Measurements from ENCODE around the gene KRTAP4-16.
"Not testable (repeated sequence)": the region's sequence is repeated elsewhere in the genome, so short reads cannot be mapped to it uniquely, and the experiment has no call there.

KRTAP4-16 gene

DNA sequence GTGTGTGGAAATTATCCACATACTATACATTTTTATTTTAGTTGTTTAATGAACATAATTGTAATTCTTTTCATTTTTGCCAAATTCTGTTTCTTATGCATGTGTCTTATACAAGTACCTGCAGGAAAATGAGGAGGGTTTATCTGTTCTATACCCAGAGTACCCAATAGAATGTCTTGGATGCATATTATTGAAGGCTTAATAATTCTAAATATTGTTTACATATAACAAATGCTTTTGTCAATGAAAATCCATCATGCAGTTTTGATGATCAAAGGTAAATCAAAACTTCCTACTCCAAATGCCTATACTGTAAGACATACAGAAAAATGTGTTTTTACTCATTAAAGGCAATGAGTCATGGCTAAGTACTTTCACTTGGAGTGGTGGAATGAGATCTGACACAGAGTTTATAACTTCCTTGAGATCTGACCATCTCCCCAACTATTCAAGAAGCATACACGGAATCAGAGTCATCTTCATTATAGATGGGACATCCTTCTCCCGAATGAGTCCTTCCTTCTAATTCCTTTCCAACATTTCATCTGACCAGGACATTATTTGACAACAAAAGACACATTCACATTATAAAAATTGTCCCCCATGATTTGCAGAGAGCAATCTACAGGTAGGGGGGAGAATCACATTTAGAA is 2.5 kb upstream of the KRTAP4-16 start:
- not testable (repeated sequence) for H3K36me3 Mint-ChIP-seq (ENCODE audit: low read depth); H3K4me1 Mint-ChIP-seq; H3K9me3 Mint-ChIP-seq; ATAC-seq; H3K27me3 Mint-ChIP-seq; H3K27ac Mint-ChIP-seq; H3K4me3 Mint-ChIP-seq; DNase-seq

GRCh38 chr17:41103896-41104295 is 1.9 kb upstream of the KRTAP4-16 start:
- Mint-ChIP-seq H3K9me3 (peaks cover 3% of the 10 kb centered on the region), H3K4me3 (no peak overlapping the region), H3K36me3 (ENCODE audit: low read depth) (no peaks in the 10 kb centered on the region), H3K4me1 (peaks cover 8% of the 10 kb centered on the region), H3K27me3 (no peaks in the 10 kb centered on the region), H3K27ac (no peak overlapping the region)
- no peak for ATAC-seq
- no peak for DNase-seq

GRCh38 chr17:41099682-41100480 is 2.1 kb downstream of the KRTAP4-16 start:
- not testable (repeated sequence) for H3K27me3 Mint-ChIP-seq, ATAC-seq, H3K4me3 Mint-ChIP-seq

DNA sequence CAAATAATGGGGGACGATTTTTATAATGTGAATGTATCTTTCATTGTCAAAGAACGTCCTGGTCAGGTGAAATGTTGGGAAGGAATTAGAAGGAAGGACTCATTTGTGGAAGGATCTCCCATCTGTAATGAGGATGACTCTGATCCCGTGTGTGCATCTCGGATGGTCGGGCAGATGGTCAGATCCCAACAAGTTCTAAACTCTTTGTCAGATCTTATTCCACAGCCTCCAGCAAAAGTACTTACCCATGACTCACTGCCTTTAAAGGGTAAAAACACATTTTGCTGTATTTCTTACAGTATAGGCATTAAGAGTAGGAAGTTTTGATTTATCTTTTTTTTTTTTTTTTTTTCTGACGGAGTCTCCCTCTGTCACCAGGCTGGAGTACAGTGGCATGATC is 3.5 kb downstream of the KRTAP4-16 start:
- no peak overlapping the region for H3K4me3 Mint-ChIP-seq
- DNase-seq = no peak
- no peak for ATAC-seq
- no peaks in the 10 kb centered on the region for H3K36me3 Mint-ChIP-seq (ENCODE audit: low read depth)
- peaks cover 2% of the 10 kb centered on the region for H3K4me1 Mint-ChIP-seq
- no peak overlapping the region for H3K27ac Mint-ChIP-seq
- peaks cover 5% of the 10 kb centered on the region for H3K27me3 Mint-ChIP-seq
- no peaks in the 10 kb centered on the region for H3K9me3 Mint-ChIP-seq

More at GRCh38 chr17:41099682-41100480, 2.1 kb downstream of the KRTAP4-16 start:
- H3K4me1 Mint-ChIP-seq; DNase-seq; H3K36me3 Mint-ChIP-seq (ENCODE audit: low read depth); H3K9me3 Mint-ChIP-seq; H3K27ac Mint-ChIP-seq: not testable (repeated sequence)

DNA sequence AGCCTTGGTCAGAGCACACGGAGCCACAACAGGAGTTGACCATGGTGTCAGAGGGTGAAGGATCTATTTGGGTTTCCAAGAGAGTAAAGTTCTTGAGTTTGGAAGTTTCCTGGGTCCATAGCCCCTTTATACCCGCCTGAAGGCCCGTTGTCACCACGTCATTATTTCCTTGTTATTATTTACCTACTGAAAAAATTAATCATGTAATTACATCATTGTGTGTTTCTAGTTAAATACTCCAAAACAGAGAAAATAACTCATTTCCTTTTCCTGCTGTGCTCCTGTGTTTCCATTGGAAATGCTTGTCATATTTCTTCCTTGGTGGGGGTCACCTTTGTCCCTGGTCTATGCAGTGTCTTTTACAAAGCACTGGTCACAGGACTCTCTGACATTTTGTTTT is 4.0 kb downstream of the KRTAP4-16 start, which contains the start of gene KRTAP4-8:
TSS of gene KRTAP4-8 (minus strand) at position 101 of the 400 bp plus-strand sequence. CDS start at position 43, 58 bp downstream.
- Mint-ChIP-seq H3K27me3 (peaks cover 5% of the 10 kb centered on the region), H3K4me3 (no peak within 1 kb of the TSS), H3K36me3 (ENCODE audit: low read depth) (no peaks in the 10 kb centered on the region), H3K4me1 (peaks cover 2% of the 10 kb centered on the region), H3K9me3 (no peaks in the 10 kb centered on the region), H3K27ac (no peak within 1 kb of the TSS)
- no peak for DNase-seq
- no peak for ATAC-seq

DNA sequence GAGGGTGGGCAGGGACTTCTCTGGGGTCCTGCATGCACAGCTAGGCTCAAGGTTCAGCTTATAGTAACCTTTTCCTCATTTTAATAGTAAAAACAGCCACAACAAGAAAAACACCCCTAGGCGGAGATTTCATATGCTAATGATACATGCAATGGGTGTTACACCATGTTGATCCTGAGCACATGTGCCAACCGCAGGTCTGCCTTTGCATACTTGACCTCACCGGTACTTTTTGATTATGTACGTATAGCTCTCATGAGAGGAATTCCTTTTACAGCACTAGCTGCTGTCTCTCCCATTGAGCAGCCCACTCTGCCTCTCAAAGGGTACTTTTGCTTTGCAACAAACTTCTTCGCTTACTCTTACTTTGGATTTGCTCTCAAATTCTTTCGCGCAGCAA is 6.0 kb downstream of the KRTAP4-16 start:
- Mint-ChIP-seq H3K4me3 (no peak overlapping the region), H3K36me3 (ENCODE audit: low read depth) (no peaks in the 10 kb centered on the region), H3K27me3 (peaks cover 5% of the 10 kb centered on the region), H3K4me1 (peaks cover 2% of the 10 kb centered on the region), H3K27ac (no peak overlapping the region), H3K9me3 (no peaks in the 10 kb centered on the region)
- no peak for DNase-seq
- no peak for ATAC-seq

DNA sequence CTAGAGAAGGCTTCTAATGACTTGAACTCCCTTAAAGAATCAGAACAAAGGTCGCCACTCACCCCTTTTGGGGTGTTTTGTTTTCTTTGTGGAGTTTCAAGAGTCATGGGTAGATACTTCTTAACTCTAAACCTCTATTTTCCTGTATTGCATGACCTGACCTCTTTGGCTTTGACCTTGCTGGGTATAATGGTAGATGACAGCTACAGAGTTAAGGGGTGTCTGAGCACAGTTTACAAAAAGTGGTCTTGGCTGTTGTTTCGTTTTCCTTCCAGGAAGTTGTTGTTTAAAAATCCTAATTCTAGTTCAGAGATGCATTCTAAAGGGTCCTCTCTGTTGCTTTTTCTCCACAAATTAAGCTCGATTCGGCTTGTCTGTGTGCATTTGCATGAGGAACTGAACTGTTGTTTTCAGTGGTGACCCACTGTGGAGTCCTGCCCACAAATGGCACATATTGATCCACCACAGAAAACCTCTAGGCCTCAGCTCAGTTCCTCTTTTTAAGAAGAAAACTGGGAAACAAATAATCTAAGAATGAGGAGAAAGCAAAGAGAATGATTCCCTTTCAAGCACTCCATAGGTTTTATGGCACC is 13.2 kb downstream of the KRTAP4-16 start:
- not testable (repeated sequence) for DNase-seq; H3K36me3 Mint-ChIP-seq (ENCODE audit: low read depth); H3K27me3 Mint-ChIP-seq

DNA sequence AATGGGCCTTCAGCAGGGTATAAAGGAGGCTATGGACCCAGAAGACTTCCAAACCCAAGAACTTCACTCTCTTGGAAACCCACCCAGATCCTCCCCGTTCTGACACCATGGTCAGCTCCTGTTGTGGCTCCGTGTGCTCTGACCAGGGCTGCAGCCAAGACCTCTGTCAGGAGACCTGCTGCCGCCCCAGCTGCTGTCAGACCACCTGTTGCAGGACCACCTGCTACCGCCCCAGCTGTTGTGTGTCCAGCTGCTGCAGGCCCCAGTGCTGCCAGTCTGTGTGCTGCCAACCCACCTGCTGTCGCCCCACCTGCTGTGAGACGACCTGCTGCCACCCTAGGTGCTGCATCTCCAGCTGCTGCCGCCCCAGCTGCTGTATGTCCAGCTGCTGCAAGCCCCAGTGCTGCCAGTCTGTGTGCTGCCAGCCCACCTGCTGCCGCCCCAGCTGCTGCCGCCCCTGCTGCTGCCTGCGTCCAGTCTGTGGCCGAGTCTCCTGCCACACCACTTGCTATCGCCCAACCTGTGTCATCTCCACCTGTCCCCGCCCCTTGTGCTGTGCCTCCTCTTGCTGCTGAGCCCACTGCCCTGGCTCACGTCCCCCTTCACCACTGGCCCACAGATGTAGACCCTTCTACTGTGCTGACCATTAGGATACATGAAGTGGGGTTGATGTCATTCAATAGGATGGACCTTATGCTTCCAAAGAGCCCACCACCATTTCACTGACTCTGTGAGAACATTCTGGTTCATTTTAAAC is 17.7 kb downstream of the KRTAP4-16 start, which contains the start of gene KRTAP4-7:
TSS of gene KRTAP4-7 (plus strand) at position 51 of the 757 bp plus-strand sequence. CDS start at position 108, 57 bp downstream.
- H3K27ac Mint-ChIP-seq; H3K27me3 Mint-ChIP-seq; ATAC-seq; H3K4me1 Mint-ChIP-seq; H3K9me3 Mint-ChIP-seq; H3K4me3 Mint-ChIP-seq; H3K36me3 Mint-ChIP-seq (ENCODE audit: low read depth); DNase-seq: not testable (repeated sequence)

More for the DNA sequence above, 13.2 kb downstream of the KRTAP4-16 start:
- not testable (repeated sequence) for H3K9me3 Mint-ChIP-seq, H3K4me1 Mint-ChIP-seq, ATAC-seq, H3K27ac Mint-ChIP-seq, H3K4me3 Mint-ChIP-seq

GRCh38 chr17:41083427-41083826 is 18.6 kb downstream of the KRTAP4-16 start:
- H3K36me3 Mint-ChIP-seq (ENCODE audit: low read depth); H3K9me3 Mint-ChIP-seq; H3K27ac Mint-ChIP-seq; H3K4me3 Mint-ChIP-seq; ATAC-seq; H3K4me1 Mint-ChIP-seq; H3K27me3 Mint-ChIP-seq; DNase-seq: not testable (repeated sequence)

DNA sequence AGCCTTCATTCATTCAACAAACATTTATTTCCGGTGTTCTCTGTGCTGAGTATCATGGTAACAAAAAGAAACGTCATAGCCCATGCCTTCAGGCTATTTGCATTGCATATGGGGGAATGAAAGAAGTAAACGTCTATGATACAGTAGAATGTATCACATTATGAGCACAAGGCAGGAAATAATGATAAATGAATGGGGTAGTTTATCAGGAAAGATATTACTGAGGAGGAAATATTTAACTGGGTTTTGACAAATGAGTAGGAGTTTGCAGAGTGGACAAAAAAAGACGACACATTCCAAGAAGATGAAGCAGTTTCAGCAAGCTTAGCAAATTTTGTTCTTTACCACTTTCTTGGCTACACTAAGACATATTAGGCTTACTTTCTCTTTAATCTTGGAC is 19.4 kb downstream of the KRTAP4-16 start:
- no peaks in the 10 kb centered on the region for H3K9me3 Mint-ChIP-seq
- no peak overlapping the region for H3K27ac Mint-ChIP-seq
- ATAC-seq = no peak
- no peak overlapping the region for H3K4me3 Mint-ChIP-seq
- no peak for DNase-seq
- peaks cover 2% of the 10 kb centered on the region for H3K27me3 Mint-ChIP-seq
- H3K36me3 Mint-ChIP-seq (ENCODE audit: low read depth) = no peaks in the 10 kb centered on the region
- H3K4me1 Mint-ChIP-seq = no peaks in the 10 kb centered on the region

DNA sequence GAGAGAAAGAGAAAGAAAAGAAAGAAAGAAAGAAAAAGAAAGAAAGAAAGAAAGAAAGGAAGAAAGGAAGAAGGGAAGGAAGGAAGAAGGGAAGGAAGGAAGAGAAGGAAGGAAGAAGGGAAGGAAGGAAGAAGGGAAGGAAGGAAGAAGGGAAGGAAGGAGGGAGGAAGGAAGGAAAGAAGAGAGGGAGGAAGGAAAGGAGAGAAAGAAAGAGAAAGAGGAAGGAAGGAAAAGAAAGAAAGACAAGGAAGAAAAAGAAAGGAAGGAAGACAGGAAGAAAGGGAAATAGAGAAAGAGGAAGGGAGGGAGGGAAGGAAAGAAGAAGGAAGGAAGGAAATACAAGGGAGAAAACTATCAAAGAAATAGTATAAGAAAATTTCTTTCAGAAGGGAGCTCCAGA is 25.2 kb downstream of the KRTAP4-16 start:
- Mint-ChIP-seq H3K27ac (no peak overlapping the region), H3K9me3 (no peaks in the 10 kb centered on the region), H3K4me1 (no peaks in the 10 kb centered on the region), H3K36me3 (ENCODE audit: low read depth) (no peaks in the 10 kb centered on the region), H3K4me3 (no peak overlapping the region), H3K27me3 (peaks cover 23% of the 10 kb centered on the region)
- DNase-seq = no peak
- no peak for ATAC-seq

- peaks cover 23% of the 10 kb centered on the region for H3K27me3 Mint-ChIP-seq
- DNase-seq (no peak), ATAC-seq (no peak)
- no peaks in the 10 kb centered on the region for H3K36me3 Mint-ChIP-seq (ENCODE audit: low read depth)
- no peaks in the 10 kb centered on the region for H3K9me3 Mint-ChIP-seq
- H3K27ac Mint-ChIP-seq = no peak overlapping the region
- no peaks in the 10 kb centered on the region for H3K4me1 Mint-ChIP-seq
- H3K4me3 Mint-ChIP-seq = no peak overlapping the region
These were observed 28.3 kb downstream of the KRTAP4-16 start for GRCh38 chr17:41073676-41074075.

DNA sequence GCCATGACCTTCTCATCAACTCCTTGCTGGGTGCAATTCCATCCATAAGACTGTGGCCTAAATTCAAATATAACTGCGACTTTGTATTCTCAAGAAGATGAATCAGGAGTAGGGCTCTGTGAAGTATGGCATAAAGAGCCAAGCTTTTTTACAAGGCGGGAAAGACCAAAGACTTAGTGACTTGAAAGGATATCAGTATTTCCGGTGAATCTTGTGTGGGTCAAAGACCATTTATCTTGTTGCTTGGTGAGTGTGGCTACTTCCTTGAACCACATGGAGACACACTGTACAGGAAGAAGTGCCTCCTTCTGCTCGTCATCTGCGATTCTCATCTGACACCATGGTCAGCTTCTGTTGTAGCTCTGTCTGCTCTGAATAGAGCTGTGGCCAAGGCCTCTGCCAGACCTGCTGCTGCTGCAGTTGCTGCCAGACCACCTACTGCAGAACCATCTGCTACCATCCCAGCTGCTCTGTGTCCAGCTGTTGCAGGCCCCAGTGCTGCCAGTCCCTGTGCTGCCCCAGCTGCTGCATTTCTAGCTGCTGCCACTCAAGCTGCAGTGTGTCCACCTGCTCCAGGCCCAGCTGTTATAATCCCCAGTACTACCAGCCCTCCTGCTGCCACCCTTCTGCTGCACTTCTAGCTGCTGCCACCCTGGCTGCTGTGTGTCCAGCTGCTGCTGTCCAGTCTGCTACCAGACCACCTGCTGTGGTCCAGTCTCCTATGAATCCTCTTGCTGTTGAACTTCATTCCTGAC is 30.2 kb downstream of the KRTAP4-16 start:
- Mint-ChIP-seq H3K4me1 (no peaks in the 10 kb centered on the region), H3K4me3 (no peak overlapping the region), H3K36me3 (ENCODE audit: low read depth) (no peaks in the 10 kb centered on the region), H3K27me3 (peaks cover 17% of the 10 kb centered on the region), H3K9me3 (no peaks in the 10 kb centered on the region), H3K27ac (no peak overlapping the region)
- DNase-seq (no peak), ATAC-seq (no peak)

GRCh38 chr17:41069031-41069430 is 33.0 kb downstream of the KRTAP4-16 start:
- Mint-ChIP-seq H3K4me1 (no peaks in the 10 kb centered on the region), H3K27me3 (no peaks in the 10 kb centered on the region), H3K27ac (no peak overlapping the region), H3K9me3 (no peaks in the 10 kb centered on the region), H3K4me3 (no peak overlapping the region), H3K36me3 (ENCODE audit: low read depth) (no peaks in the 10 kb centered on the region)
- DNase-seq (no peak), ATAC-seq (no peak)

All from activated naive CD8-positive, alpha-beta T cell treated with anti-CD3 and anti-CD28 coated beads, Interleukin-2, amount 50 U/mL, for 24 hours (primary cell).